ENCODE measurements around the gene MCOLN1. TPM values are rescaled to one million over a fixed set of nuclear protein-coding genes. Genes with fewer than 3 reads are reported as not detected.
A peak's percentile ranks its signal among the peaks of the same experiment; 100 is the strongest.

The MCOLN1 gene
- total and polyA plus RNA-seq, 9 donors, result 6.1 to 20.4 (median 13.6) TPM

DNA sequence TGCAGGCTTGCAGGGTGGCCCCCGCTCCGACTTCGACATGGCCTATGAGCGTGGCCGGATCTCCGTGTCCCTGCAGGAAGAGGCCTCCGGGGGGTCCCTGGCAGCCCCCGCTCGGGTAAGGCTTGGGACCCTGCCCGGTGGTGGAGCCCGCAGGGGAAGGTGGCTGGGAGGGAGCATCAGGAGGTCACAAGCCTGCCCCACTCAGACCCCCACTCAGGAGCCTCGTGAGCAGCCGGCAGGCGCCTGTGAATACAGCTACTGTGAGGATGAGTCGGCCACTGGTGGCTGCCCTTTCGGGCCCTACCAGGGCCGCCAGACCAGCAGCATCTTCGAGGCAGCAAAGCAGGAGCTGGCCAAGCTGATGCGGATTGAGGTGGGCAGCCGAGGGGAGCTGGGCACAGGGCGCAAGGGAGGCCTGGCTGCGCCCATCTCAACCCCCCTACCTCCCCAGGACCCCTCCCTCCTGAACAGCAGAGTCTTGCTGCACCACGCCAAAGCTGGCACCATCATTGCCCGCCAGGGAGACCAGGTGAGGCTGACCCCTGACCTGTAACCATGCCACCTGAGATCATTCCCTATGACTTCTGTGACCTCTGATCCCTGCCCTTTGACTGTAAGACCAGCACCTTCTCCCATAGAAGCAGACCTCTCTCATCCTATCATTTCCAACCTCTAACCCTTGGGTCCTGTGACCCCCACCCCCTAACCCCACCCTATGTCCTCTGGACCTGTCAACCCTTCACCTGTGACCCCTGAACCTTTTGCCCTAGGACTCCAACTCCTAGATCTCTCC is 20.3 kb downstream of the MCOLN1 start:
- TF ChIP-seq EP300 (IDR thresholded peaks at IDR 0.05) (no peak), POLR2A (IDR thresholded peaks at IDR 0.05) (no peak)
- TF ChIP-seq, protein P1, sequence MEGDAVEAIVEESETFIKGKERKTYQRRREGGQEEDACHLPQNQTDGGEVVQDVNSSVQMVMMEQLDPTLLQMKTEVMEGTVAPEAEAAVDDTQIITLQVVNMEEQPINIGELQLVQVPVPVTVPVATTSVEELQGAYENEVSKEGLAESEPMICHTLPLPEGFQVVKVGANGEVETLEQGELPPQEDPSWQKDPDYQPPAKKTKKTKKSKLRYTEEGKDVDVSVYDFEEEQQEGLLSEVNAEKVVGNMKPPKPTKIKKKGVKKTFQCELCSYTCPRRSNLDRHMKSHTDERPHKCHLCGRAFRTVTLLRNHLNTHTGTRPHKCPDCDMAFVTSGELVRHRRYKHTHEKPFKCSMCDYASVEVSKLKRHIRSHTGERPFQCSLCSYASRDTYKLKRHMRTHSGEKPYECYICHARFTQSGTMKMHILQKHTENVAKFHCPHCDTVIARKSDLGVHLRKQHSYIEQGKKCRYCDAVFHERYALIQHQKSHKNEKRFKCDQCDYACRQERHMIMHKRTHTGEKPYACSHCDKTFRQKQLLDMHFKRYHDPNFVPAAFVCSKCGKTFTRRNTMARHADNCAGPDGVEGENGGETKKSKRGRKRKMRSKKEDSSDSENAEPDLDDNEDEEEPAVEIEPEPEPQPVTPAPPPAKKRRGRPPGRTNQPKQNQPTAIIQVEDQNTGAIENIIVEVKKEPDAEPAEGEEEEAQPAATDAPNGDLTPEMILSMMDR (IDR thresholded peaks at IDR 0.05), result no peak
- 92 to 93% (median 93%) methylated on average over 19 to 24 of the region's 24 CpGs for WGBS, 3 donors
- Histone ChIP-seq H3K36me3 (no peaks in the 10 kb centered on the region), H3K4me3 (no peak overlapping the region), H3K27me3 (no peaks in the 10 kb centered on the region), H3K9me3 (no peaks in the 10 kb centered on the region), H3K27ac (no peak overlapping the region), H3K4me1 (ENCODE audit: insufficient read depth) (no peaks in the 10 kb centered on the region)
- DNase-seq, result peak in 1 of 5 donors; percentile 18
- intact Hi-C loops (cut with DNase I), result loop anchor here in 2 of 4 donors (10.0 kb wide), 2 partner anchors 148 to 188 kb away; no protein-coding TSS in a partner anchor

DNA sequence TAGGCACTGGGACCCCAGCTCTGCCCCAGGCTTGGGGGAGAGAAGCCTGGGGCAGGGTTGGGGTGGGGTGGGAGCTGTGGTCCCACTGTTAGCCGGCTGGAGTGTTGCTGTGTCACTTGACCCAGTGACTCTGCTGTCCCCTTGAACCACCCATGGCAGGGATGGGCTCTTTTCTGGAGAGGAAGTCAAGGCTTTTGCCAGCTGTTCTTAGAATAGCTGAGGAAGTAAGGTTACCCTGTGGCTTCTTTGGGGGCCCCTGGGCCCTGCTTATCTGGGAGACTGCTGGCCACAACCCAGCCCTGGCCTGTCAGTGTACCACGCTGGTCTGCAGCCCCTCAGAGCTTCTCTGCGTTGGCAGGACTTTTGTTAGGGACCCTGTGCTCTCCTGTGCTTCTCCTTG is 22.2 kb downstream of the MCOLN1 start:
- Histone ChIP-seq H3K36me3 (no peaks in the 10 kb centered on the region), H3K4me1 (ENCODE audit: insufficient read depth) (no peaks in the 10 kb centered on the region), H3K27ac (no peak overlapping the region), H3K9me3 (no peaks in the 10 kb centered on the region), H3K4me3 (no peak overlapping the region), H3K27me3 (no peaks in the 10 kb centered on the region)
- WGBS, 3 donors, result 74 to 87% (median 83%) methylated on average over 3 of the region's 3 CpGs
- no peak for TF ChIP-seq POLR2A (IDR thresholded peaks at IDR 0.05)
- TF ChIP-seq EP300 (IDR thresholded peaks at IDR 0.05), result no peak
- TF ChIP-seq, protein P1 (IDR thresholded peaks at IDR 0.05), result no peak
- intact Hi-C loops (cut with DNase I), result loop anchor here in 2 of 4 donors (10.0 kb wide), 2 partner anchors 150 to 190 kb away; no protein-coding TSS in a partner anchor
- peak in 1 of 5 donors; percentile 8 for DNase-seq

DNA sequence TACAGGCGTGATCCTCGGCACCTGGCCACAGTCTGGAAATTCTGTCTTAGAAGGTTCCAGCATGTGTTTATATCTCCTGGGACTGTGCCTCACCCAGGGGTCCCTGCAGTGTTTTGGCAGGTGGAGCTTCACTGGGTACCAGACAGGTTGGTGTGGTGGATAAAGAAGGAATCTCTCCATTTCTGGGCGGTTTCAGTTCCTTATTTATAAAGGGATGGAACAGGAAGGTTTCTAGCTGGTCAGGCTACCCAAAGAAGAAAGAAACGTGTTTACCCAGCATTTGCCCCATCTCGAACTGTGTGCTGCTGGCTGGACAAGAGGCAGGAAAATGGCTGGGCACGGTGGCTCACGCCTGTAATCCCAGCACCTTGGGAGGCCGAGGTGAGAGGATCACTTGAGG is 22.9 kb downstream of the MCOLN1 start:
- H3K36me3 ChIP-seq, result no peaks in the 10 kb centered on the region
- no peak for DNase-seq
- no peaks in the 10 kb centered on the region for H3K9me3 ChIP-seq
- no peaks in the 10 kb centered on the region for H3K27me3 ChIP-seq
- no peaks in the 10 kb centered on the region for H3K4me1 ChIP-seq (ENCODE audit: insufficient read depth)
- no peak for TF ChIP-seq POLR2A (IDR thresholded peaks at IDR 0.05)
- TF ChIP-seq, protein P1 (IDR thresholded peaks at IDR 0.05), result no peak
- no peak for TF ChIP-seq EP300 (IDR thresholded peaks at IDR 0.05)
- no peak overlapping the region for H3K4me3 ChIP-seq
- WGBS, 3 donors, result 86 to 91% (median 88%) methylated on average over 8 of the region's 8 CpGs
- no peak overlapping the region for H3K27ac ChIP-seq
- intact Hi-C loops (cut with DNase I), result loop anchor here in 2 of 4 donors (10.0 kb wide), 2 partner anchors 150 to 190 kb away; no protein-coding TSS in a partner anchor

DNA sequence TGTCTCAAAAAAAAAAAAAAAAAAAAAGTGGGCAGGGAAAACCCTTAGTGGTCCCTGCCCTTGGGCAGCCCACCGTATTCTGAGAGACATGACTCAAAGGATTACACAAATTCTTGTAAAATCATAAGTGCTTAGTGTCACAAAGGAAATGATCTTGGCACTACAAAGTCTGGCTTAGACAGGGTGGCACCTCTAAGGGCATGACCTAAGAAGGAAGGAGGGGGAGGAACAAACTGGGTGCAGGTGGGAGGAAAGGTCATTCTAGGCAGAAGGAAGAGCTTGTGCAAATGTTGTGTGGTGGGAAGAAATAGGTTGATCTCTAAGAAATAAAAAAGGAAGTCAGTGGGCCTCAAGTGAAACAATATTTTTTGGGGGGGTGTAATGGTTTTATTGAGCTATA is 23.5 kb downstream of the MCOLN1 start:
- TF ChIP-seq EP300 (IDR thresholded peaks at IDR 0.05) (no peak), POLR2A (IDR thresholded peaks at IDR 0.05) (no peak)
- TF ChIP-seq, protein P1 (IDR thresholded peaks at IDR 0.05), result no peak
- intact Hi-C loops (cut with DNase I), result loop anchor here in 2 of 4 donors (10.0 kb wide), 2 partner anchors 151 to 191 kb away; no protein-coding TSS in a partner anchor
- H3K36me3 ChIP-seq, result no peaks in the 10 kb centered on the region
- H3K4me1 ChIP-seq (ENCODE audit: insufficient read depth), result no peaks in the 10 kb centered on the region
- H3K27ac ChIP-seq, result no peak overlapping the region
- WGBS, 3 donors, result 71 to 78% (median 75%) methylated on average over 1 of the region's 1 CpG
- H3K4me3 ChIP-seq, result no peak overlapping the region
- H3K27me3 ChIP-seq, result no peaks in the 10 kb centered on the region
- H3K9me3 ChIP-seq, result no peaks in the 10 kb centered on the region
- DNase-seq, result no peak

Data from ovary (tissue), 9 donors.